T-helper 9 cell (primary cell): ENCODE data around the gene AP5S1.

Experiments
- DNase-seq: peaks from one replicate; pipeline ENCODE4 v3.0.0-alpha.2; 2020

Gene AP5S1

GRCh38 chr20:3846740-3847428 is 26.5 kb downstream of the AP5S1 start, which contains the start of gene MAVS:
Gene MAVS, plus strand, starts transcription at chr20:3846834. Its CDS starts 7,791 bp downstream, at chr20:3854625.
- peak; percentile 77 for DNase-seq

- no peak for DNase-seq
Observed at GRCh38 chr20:3847429-3847940, 27.1 kb downstream of the AP5S1 start.

GRCh38 chr20:3848565-3848964 is 28.2 kb downstream of the AP5S1 start:
- DNase-seq = no peak

GRCh38 chr20:3854462-3854871 is 34.1 kb downstream of the AP5S1 start:
- DNase-seq = no peak

- DNase-seq = no peak
Observed at GRCh38 chr20:3857405-3857804, 37.1 kb downstream of the AP5S1 start.

- no peak for DNase-seq
Observed at GRCh38 chr20:3858689-3859088, 38.3 kb downstream of the AP5S1 start.

GRCh38 chr20:3861191-3861590 is 40.8 kb downstream of the AP5S1 start:
- DNase-seq = no peak

GRCh38 chr20:3862333-3862732 is 42.0 kb downstream of the AP5S1 start:
- no peak for DNase-seq

- no peak for DNase-seq
Observed at GRCh38 chr20:3863317-3863716, 43.0 kb downstream of the AP5S1 start.

- DNase-seq = no peak
Observed at GRCh38 chr20:3864518-3864917, 44.2 kb downstream of the AP5S1 start.

- DNase-seq = no peak
Observed at GRCh38 chr20:3865152-3865886, 45.0 kb downstream of the AP5S1 start.

GRCh38 chr20:3865887-3866407 is 45.6 kb downstream of the AP5S1 start:
- DNase-seq = no peak

GRCh38 chr20:3866464-3866863 is 46.1 kb downstream of the AP5S1 start:
- DNase-seq = no peak

- no peak for DNase-seq
Observed at GRCh38 chr20:3867802-3868201, 47.5 kb downstream of the AP5S1 start.

- no peak for DNase-seq
Observed at GRCh38 chr20:3869839-3870634, 49.7 kb downstream of the AP5S1 start.

GRCh38 chr20:3871550-3872265 is 51.4 kb downstream of the AP5S1 start:
- no peak for DNase-seq

- DNase-seq = no peak
Observed at GRCh38 chr20:3873507-3873906, 53.2 kb downstream of the AP5S1 start.

GRCh38 chr20:3874194-3874844 is 54.0 kb downstream of the AP5S1 start:
- no peak for DNase-seq

- DNase-seq = no peak
Observed at GRCh38 chr20:3875378-3875974, 55.1 kb downstream of the AP5S1 start.

- no peak for DNase-seq
Observed at GRCh38 chr20:3876000-3876399, 55.7 kb downstream of the AP5S1 start.

- DNase-seq = no peak
Observed at GRCh38 chr20:3876676-3877075, 56.3 kb downstream of the AP5S1 start.
